GM12801 (cell line): ENCODE measurements around the gene MRPL58.

ENCODE experiments used
- TF ChIP-seq, protein P1 (sequence below): IDR thresholded peaks from one replicate; pipeline ENCODE4 v1.5.1; 2011; ENCODE audit warnings: control low read depth; ENCODE audit not compliant: insufficient read length; ENCODE audit errors: extremely low read depth

MRPL58 gene

DNA sequence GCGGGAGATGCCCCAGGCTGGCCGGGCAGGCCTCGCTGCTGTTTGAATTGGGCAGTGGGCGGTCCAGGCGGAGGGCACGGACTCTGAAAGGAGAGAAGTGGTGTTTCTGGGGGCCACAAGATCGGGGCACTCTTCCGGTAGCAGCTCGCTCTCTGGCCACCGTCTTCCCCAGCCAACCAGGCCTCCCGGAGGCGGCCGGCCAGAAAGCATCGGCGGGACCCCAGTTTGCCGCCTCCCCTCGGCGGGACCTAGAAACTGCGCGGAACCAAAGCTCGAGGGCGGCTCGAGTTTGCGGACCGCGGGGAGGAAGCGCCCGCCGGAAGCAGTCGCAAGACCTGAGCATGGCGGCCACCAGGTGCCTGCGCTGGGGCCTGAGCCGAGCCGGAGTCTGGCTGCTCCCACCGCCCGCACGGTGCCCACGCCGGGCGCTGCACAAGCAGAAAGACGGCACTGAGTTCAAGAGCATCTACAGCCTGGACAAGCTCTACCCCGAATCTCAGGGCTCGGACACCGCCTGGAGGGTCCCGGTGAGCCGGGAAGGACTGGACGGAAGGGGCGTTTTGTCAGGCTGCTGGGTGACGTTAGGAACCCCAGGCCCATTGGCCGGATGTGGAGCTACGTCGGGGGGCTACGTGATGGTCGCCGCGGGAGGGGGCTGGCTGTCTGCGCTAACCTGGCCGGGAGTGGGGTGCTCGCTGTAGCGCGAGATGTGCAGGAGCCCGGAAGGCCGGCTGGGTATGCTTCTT lies at the start of gene MRPL58:
Gene MRPL58, plus strand, starts transcription at position 325 of the 746 bp plus-strand sequence. Its CDS starts 17 bp downstream, at position 342.
- TF ChIP-seq, protein P1, sequence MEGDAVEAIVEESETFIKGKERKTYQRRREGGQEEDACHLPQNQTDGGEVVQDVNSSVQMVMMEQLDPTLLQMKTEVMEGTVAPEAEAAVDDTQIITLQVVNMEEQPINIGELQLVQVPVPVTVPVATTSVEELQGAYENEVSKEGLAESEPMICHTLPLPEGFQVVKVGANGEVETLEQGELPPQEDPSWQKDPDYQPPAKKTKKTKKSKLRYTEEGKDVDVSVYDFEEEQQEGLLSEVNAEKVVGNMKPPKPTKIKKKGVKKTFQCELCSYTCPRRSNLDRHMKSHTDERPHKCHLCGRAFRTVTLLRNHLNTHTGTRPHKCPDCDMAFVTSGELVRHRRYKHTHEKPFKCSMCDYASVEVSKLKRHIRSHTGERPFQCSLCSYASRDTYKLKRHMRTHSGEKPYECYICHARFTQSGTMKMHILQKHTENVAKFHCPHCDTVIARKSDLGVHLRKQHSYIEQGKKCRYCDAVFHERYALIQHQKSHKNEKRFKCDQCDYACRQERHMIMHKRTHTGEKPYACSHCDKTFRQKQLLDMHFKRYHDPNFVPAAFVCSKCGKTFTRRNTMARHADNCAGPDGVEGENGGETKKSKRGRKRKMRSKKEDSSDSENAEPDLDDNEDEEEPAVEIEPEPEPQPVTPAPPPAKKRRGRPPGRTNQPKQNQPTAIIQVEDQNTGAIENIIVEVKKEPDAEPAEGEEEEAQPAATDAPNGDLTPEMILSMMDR: no peak

GRCh38 chr17:74963656-74964055 lies 48.8 kb upstream of the MRPL58 start:
- TF ChIP-seq, protein P1: no peak

DNA sequence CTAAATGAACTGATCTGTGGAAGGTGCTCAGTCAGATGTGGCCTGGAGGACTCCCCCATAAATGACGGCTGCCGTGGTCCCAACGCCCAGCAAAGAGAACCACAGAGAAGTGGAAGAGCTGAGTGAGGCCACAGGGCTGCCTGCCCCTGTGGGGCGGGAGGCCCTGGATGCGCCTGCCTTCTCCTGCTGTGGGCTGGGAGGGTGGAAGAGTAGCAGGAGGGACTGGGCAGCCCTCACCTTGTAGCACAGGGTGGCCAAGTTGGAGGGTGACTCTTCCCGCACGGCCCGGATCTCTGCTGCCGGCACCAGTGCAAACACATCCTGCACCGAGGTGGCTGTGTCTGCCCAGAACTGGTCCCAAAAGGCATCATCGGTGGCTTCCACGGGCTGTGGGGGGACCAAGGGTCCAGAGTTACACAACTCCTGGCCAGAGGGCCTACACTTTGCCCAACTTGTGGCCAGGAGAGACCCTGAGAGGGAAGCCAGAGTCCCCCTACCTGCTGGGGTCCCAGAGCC lies 48.2 kb upstream of the MRPL58 start:
- TF ChIP-seq, protein P1: no peak

DNA sequence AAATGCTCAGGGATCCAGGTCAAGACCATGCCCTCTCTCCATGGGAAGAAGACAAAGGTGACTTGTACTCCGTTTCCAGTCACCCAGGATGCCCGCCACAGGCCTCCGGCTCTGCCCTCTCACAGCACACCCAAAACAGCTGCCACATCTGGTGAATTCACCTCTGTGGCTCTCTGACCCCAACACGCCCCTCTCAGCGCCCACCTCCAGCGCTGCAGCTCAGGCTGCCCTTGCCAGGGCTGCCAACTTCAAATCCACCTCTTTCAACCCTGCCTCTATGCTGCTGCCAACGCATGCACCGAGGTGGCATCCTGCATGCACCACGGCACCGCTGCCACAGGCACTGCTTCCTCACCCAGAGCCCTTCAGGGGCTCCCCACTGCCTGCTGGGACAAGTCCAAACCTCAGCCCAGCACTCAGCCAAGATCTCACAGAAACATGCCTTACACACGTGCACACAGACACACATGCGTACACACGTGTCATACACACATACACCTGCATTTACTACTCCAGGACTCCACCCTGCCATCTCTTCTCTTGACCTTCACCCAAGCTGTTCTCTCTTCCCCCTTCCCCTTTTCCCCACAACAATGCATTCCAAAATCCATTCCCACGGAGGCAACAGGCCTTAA lies 47.4 kb upstream of the MRPL58 start:
- TF ChIP-seq, protein P1: no peak

DNA sequence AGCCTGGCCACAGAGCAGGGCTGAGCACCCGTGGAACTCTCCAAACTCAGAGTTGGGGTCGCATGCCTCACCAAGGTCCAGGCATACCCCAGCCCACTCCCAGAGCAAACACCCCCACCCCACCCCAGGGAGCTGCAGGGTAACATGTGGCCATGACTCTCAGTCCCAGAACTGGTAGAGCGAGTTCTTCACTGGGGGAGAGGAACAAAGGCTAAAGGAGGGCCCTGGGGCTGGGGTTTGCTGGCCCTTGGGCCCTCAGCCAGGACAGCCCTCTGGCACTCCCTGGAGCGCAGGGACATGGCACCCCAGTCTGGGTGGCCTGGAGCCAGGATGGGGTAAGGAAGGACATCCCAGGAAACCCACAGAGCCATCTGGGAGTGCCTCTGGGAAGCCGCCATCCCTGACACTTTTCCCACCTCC lies 44.1 kb upstream of the MRPL58 start:
- TF ChIP-seq, protein P1: no peak

DNA sequence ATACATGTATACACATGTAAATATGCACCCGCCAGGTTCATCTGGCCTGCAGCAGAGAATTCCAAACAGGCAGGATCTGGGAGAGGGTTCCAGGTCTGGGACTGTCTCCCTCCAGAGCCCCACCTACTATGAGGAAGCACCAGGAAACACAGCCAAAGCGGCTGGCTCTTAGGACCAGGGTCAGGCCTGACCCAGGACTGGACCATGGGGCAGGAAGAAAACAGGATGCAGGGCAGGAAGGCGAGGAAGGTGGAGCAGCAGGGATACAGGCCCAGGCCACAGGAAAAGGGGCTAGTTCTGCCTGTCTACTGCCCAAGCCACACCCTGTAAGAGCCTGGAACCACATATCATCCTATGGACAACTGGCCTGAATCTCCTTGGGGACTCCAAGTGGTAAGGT lies 42.1 kb upstream of the MRPL58 start:
- TF ChIP-seq, protein P1: no peak

GRCh38 chr17:74971069-74971841 lies 41.2 kb upstream of the MRPL58 start:
- TF ChIP-seq, protein P1: no peak
